ENCODE data around the gene C16orf74.

The C16orf74 gene

DNA sequence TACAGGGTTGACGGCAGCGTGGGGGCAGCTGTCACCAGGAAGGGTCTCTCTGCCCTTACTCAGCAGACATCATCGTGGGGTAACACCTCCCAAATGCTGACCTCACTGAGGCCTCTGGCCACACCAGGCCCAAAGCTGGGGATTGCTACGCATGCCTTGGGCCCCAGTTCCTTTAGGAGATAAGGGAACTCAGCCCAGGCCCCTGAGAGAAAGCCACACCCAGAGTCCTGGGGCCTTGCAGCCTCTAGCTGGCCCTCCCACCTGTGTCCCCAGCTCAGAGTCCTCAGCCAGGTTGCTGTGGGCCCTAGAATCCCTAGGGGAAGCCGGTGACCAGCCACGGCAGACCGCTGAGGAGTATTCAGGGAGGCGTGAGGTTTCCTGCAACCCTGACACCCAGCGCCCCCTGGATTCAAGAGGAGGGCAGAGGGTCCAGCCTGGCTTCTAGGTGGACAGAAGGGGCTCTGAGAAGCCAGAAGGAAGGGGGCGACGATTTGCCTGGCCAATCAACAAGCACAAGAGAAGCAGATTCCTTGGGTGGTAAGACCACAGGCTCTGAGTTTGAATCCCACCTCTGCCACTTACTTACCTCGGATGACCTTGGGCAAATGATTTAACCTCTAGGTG lies 51.8 kb downstream of the C16orf74 start:
- H3K4me1 ChIP-seq (ENCODE audit: insufficient read depth, low read length), result no peaks in the 10 kb centered on the region
- H3K4me3 ChIP-seq (ENCODE audit: low read depth in 1 of 2, low read length in 2 of 2), result no peak overlapping the region
- H3K9me3 ChIP-seq (ENCODE audit: low read length), result no peaks in the 10 kb centered on the region
- no peak overlapping the region for H3K27ac ChIP-seq (ENCODE audit: low read depth, low read length)
- H3K9ac ChIP-seq (ENCODE audit: low read length), result no peak overlapping the region
- peaks cover 0 to 9% of the 10 kb centered on the region in 2 donors for H3K27me3 ChIP-seq (ENCODE audit: control insufficient read depth in 1 of 2, insufficient read depth in 2 of 2, low read length in 2 of 2)
- H3K36me3 ChIP-seq (ENCODE audit: insufficient read depth, low read length), result no peaks in the 10 kb centered on the region

DNA sequence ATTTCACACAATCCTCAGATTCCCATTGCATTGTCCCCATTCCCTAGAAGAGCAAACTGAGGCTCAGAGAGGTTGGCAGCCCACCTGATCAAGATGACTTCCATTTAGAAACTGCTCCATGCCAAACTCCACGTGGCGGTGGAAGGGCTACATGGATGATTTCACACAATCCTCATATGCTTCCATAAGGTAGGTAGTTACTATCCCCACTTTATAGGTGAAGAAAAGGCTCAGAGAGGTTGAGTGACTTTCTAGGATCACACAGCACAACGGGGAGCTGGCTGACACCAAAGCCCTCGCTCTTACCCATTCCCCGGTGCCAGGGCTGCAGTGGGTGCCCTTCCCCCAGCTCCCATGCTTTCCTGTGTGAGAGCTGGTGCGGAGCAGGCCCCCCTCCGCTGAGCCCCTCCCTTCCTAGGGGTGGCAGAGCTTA lies 52.4 kb downstream of the C16orf74 start:
- Histone ChIP-seq H3K9me3 (ENCODE audit: low read length) (no peaks in the 10 kb centered on the region), H3K9ac (ENCODE audit: low read length) (no peak overlapping the region), H3K36me3 (ENCODE audit: insufficient read depth, low read length) (no peaks in the 10 kb centered on the region), H3K27me3 (ENCODE audit: control insufficient read depth in 1 of 2, insufficient read depth in 2 of 2, low read length in 2 of 2) (peaks cover 0 to 9% of the 10 kb centered on the region in 2 donors), H3K27ac (ENCODE audit: low read depth, low read length) (no peak overlapping the region), H3K4me1 (ENCODE audit: insufficient read depth, low read length) (no peaks in the 10 kb centered on the region), H3K4me3 (ENCODE audit: low read depth in 1 of 2, low read length in 2 of 2) (no peak overlapping the region)

DNA sequence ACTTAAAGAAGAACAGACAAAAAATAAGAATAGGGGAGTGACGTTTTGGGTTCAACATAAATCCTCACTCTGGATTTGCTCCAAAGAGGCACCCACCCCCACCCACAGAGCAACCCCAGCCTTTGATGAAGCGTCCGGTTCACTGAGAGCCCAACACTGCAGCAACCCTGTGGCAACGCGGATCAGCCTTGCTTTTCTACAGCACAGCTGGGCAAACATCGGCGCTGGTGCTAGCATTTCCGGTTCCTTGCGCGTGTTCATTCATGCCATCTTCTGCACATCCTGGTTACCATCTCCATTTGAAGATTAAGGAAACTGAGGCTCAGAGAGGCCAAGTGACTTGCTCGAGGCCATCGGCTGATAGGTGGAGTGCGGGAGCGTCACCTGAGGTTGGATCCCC lies 53.5 kb downstream of the C16orf74 start:
- Histone ChIP-seq H3K9me3 (ENCODE audit: low read length) (no peaks in the 10 kb centered on the region), H3K27me3 (ENCODE audit: control insufficient read depth in 1 of 2, insufficient read depth in 2 of 2, low read length in 2 of 2) (peaks cover 0 to 9% of the 10 kb centered on the region in 2 donors), H3K4me1 (ENCODE audit: insufficient read depth, low read length) (no peaks in the 10 kb centered on the region), H3K9ac (ENCODE audit: low read length) (no peak overlapping the region), H3K4me3 (ENCODE audit: low read depth in 1 of 2, low read length in 2 of 2) (no peak overlapping the region), H3K27ac (ENCODE audit: low read depth, low read length) (no peak overlapping the region), H3K36me3 (ENCODE audit: insufficient read depth, low read length) (no peaks in the 10 kb centered on the region)

DNA sequence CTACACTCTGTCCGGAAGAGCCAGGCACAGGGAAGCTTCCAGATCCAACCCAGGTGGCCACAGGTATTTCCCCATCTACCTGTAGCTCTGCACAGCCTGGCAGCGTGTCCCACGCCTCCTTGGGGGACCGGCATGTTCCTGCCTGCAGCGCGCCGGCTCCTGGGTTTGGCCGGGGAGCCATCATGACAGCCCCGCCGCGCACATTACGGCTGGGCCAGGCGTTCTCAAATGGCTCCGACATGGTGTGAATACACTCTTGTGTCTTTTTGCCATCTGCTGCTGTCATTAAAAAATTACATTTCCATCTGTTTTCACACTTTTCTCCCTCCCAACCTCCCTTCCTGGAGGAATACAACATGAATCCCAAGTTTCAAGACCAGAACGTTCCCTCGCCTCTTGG lies 54.1 kb downstream of the C16orf74 start:
- H3K36me3 ChIP-seq (ENCODE audit: insufficient read depth, low read length), result no peaks in the 10 kb centered on the region
- H3K4me3 ChIP-seq (ENCODE audit: low read depth in 1 of 2, low read length in 2 of 2), result no peak overlapping the region
- no peak overlapping the region for H3K27ac ChIP-seq (ENCODE audit: low read depth, low read length)
- H3K9ac ChIP-seq (ENCODE audit: low read length), result no peak overlapping the region
- H3K9me3 ChIP-seq (ENCODE audit: low read length), result no peaks in the 10 kb centered on the region
- peaks cover 0 to 9% of the 10 kb centered on the region in 2 donors for H3K27me3 ChIP-seq (ENCODE audit: control insufficient read depth in 1 of 2, insufficient read depth in 2 of 2, low read length in 2 of 2)
- H3K4me1 ChIP-seq (ENCODE audit: insufficient read depth, low read length), result no peaks in the 10 kb centered on the region

DNA sequence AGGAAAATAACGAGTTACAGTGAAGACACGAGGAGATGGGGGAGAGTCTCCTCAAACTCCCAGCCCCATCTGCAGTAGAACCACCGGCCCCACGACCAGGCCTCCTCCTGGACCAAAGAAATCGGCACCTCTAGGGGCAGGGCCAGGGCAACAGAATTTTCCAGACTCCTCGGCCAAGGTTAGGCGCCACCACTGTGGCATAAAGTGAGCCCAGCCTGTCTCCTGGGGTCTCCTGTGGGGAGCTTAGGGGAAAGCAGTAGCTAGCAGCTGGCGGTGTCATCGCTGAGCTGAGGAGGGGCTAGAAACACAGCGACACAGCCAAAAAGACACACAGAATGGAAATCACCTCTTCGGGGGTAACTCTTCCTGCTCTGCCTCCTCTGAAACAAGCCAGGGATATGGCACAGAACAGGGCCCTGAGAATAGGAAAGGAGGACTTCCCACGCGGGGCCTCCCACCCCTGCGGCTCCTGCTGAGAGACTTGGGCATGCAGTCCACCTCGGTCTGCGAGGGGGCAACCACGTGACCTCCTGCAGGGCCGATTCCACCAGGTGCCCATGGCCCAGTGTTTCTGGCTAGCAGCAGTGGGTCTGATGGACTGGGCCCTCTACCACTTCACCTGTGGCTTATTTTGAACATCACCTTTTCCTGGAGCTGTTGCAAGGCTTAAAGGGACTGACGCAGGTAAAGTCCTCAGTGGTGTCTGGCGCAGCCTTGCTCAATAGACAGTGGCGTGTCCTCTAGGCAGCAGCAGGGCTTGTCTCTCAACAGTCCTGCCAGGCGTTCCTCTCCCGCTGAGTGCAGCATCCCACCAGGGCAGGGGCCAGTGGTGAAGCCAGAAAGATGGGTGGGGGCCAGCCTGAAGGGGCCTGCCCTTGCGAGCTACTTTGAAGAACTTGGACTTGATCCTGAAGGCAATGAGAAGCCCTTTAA lies 55.4 kb downstream of the C16orf74 start:
- no peak overlapping the region for H3K27ac ChIP-seq (ENCODE audit: low read depth, low read length)
- H3K4me3 ChIP-seq (ENCODE audit: low read depth in 1 of 2, low read length in 2 of 2), result no peak overlapping the region
- H3K9ac ChIP-seq (ENCODE audit: low read length), result no peak overlapping the region
- peaks cover 0 to 9% of the 10 kb centered on the region in 2 donors for H3K27me3 ChIP-seq (ENCODE audit: control insufficient read depth in 1 of 2, insufficient read depth in 2 of 2, low read length in 2 of 2)
- H3K4me1 ChIP-seq (ENCODE audit: insufficient read depth, low read length), result no peaks in the 10 kb centered on the region
- no peaks in the 10 kb centered on the region for H3K36me3 ChIP-seq (ENCODE audit: insufficient read depth, low read length)
- H3K9me3 ChIP-seq (ENCODE audit: low read length), result no peaks in the 10 kb centered on the region

DNA sequence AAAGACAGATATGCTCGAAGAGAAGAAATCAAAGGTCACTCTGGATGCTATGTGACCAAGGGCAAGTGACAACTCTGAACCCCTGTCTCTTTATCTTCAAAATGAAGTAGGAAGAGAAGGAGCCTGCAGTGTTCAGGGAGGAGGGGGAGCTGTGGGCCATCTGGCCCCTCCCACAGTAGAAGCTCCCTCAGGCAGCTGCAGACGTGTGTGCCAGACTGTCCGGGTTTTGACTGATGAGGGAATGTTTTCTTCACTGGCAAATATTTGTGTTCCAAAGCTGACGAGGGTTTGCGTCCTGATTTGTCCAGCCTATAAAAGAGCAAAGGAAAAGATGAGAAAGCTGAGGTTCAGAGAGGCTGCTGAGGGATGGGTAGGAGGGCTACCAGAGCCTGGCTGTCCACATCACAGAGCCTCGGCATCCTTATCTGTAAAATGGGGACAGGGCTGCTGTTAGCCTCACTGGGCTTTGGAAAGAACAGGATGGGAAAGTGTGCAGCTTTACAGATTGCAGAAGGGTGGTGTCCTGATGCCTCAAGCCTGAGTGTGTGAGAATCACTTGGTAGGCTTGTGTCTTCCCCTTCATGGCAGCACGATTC lies 60.3 kb downstream of the C16orf74 start:
- Histone ChIP-seq H3K9me3 (ENCODE audit: low read length) (no peaks in the 10 kb centered on the region), H3K9ac (ENCODE audit: low read length) (no peak overlapping the region), H3K27ac (ENCODE audit: low read depth, low read length) (no peak overlapping the region), H3K4me1 (ENCODE audit: insufficient read depth, low read length) (peaks cover 11% of the 10 kb centered on the region), H3K36me3 (ENCODE audit: insufficient read depth, low read length) (no peaks in the 10 kb centered on the region), H3K4me3 (ENCODE audit: low read depth in 1 of 2, low read length in 2 of 2) (no peak overlapping the region), H3K27me3 (ENCODE audit: control insufficient read depth in 1 of 2, insufficient read depth in 2 of 2, low read length in 2 of 2) (peaks cover 0 to 9% of the 10 kb centered on the region in 2 donors)

DNA sequence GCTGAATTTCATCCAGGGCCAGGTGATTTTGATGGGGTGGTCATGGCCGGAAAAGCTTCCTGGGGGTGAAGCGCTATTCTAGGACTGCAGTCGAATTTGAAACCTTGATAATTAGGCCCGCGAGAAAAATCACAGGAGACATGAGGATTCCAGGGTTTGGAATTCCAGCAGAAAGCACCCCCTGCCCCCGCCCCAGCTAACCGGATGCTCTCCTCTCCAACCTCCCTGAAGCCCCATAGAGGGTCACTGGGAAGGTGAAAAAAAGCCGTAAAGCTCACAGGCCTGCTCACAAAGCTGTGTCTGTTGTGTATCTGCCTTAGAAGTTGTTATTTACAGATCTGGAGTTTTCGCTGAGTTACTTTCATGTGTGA lies 61.0 kb downstream of the C16orf74 start:
- no peaks in the 10 kb centered on the region for H3K9me3 ChIP-seq (ENCODE audit: low read length)
- H3K27ac ChIP-seq (ENCODE audit: low read depth, low read length), result no peak overlapping the region
- H3K4me1 ChIP-seq (ENCODE audit: insufficient read depth, low read length), result peaks cover 11% of the 10 kb centered on the region
- no peak overlapping the region for H3K4me3 ChIP-seq (ENCODE audit: low read depth in 1 of 2, low read length in 2 of 2)
- no peak overlapping the region for H3K9ac ChIP-seq (ENCODE audit: low read length)
- H3K36me3 ChIP-seq (ENCODE audit: insufficient read depth, low read length), result no peaks in the 10 kb centered on the region
- peaks cover 0 to 8% of the 10 kb centered on the region in 2 donors for H3K27me3 ChIP-seq (ENCODE audit: control insufficient read depth in 1 of 2, insufficient read depth in 2 of 2, low read length in 2 of 2)

DNA sequence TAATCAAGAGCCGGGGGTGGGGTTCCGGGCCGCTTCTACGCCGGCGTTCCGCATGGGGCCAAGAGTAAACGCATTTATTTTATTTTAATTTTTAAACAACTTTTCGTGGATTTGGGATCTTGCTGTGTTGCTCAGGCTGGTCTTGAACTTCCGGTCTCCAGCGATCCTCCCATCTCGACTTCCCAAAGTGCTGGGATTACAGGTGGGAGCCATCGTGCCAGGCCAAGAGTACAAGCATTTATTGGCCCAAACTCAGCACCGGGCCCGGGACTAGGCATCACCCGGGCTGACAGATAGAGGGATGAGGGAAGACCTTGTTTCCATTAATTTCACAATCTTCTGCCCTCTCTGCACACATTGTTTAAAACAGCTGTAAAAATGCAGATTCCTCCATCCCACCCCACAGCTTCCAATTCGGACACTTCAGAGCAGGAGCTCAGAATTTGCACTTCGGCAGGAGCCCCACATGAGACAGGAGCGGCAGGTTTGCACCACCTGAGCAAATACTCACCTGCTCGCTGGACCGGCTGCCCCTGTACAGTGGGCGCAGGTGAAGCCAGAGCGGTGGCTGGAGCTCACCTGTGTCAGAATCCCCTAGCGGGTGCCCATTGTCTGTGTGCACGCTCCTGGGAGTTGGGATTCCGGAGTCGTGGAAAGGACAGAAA lies 61.5 kb downstream of the C16orf74 start:
- Histone ChIP-seq H3K4me3 (ENCODE audit: low read depth in 1 of 2, low read length in 2 of 2) (peak overlapping the region in 1 of 2 donors; percentile 18), H3K27ac (ENCODE audit: low read depth, low read length) (no peak overlapping the region), H3K36me3 (ENCODE audit: insufficient read depth, low read length) (no peaks in the 10 kb centered on the region), H3K9me3 (ENCODE audit: low read length) (no peaks in the 10 kb centered on the region), H3K4me1 (ENCODE audit: insufficient read depth, low read length) (peaks cover 11% of the 10 kb centered on the region), H3K9ac (ENCODE audit: low read length) (no peak overlapping the region), H3K27me3 (ENCODE audit: control insufficient read depth in 1 of 2, insufficient read depth in 2 of 2, low read length in 2 of 2) (peaks cover 0 to 8% of the 10 kb centered on the region in 2 donors)

DNA sequence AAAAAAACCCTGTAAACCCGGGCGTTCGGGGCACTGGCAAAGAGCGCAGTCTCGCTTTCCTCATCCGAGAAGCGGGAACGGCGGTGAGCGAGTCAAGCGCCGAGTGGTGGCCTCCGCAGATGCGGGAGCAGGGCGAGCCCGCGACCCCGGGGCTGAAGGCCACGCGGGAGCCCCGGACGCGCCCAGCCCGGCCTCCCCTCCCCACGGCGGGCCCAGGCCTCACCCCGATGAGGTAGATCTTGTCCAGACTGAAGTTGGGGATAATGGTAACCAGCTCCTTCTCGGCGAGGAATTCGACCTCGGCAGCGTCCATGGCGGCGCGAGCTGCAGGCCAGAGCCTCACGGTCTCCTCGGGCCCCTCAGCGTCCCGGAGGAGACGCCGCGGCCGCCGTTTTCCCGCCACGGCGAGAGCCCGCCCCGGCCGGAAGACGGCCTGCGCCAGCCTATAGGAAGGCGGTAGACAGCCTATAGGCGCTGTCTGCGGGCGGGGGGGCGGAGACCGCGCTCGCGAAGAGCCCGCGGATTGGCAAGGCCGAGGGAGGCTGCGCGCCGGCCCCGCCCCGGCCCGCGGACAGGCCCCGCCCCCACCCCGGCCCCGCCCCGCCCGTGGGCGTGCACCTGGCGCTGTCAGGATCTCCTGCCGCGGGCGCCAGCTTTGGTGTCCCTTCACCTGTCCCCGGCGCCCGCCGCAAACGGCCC lies 62.2 kb downstream of the C16orf74 start, which contains the start of gene GINS2:
TSS of gene GINS2 (minus strand) at position 369 of the 699 bp plus-strand sequence. CDS start at position 313, 56 bp downstream.
- H3K4me3 ChIP-seq (ENCODE audit: low read depth in 1 of 2, low read length in 2 of 2), result peak within 1 kb of the TSS; percentile 57 to 63
- H3K27me3 ChIP-seq (ENCODE audit: control insufficient read depth in 1 of 2, insufficient read depth in 2 of 2, low read length in 2 of 2), result peaks cover 0 to 8% of the 10 kb centered on the region in 2 donors
- no peak within 1 kb of the TSS for H3K27ac ChIP-seq (ENCODE audit: low read depth, low read length)
- no peak within 1 kb of the TSS for H3K9ac ChIP-seq (ENCODE audit: low read length)
- H3K9me3 ChIP-seq (ENCODE audit: low read length), result no peaks in the 10 kb centered on the region
- H3K36me3 ChIP-seq (ENCODE audit: insufficient read depth, low read length), result no peaks in the 10 kb centered on the region
- peaks cover 11% of the 10 kb centered on the region for H3K4me1 ChIP-seq (ENCODE audit: insufficient read depth, low read length)

DNA sequence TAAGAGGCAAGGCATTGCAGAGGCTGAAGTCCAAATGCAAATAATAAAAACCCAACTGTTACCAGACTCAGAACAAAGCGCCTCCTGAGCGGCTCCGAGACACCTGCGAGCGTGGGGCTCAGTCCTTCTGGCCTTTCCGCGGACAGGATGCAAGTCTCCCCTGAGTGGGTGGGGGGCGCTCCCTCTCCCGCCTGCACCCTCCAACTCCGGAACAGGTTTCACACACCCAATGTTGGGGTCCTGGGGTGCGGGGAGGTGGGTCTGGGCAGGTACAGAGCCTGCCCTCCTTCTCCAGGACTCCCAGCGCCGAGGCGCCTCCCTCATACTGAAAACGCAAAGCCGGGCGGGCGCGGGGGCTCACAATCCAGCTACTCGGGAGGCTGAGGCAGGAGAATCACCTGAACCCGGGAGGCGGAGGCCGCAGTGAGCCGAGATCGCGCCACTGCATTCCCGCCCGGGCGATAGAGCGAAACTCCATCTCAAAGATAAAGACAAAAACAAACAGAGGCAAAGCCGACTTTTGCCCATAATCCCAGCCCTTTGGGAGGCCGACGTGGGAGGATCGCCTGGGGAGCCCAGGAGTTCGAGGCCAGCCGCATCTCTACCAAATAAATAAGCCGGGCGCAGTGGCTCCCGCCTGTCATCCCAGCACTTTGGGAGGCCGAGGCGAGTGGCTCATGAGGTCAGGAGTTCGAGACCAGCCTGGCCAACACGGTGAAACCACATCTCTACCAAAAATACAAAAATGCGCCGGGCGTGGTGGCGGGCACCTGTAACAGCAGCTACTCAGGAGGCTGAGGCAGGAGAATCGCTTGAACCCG lies 63.0 kb downstream of the C16orf74 start:
- H3K27ac ChIP-seq (ENCODE audit: low read depth, low read length), result no peak overlapping the region
- H3K9me3 ChIP-seq (ENCODE audit: low read length), result no peaks in the 10 kb centered on the region
- H3K4me3 ChIP-seq (ENCODE audit: low read depth in 1 of 2, low read length in 2 of 2), result peak overlapping the region; percentile 57 to 63
- no peak overlapping the region for H3K9ac ChIP-seq (ENCODE audit: low read length)
- peaks cover 11% of the 10 kb centered on the region for H3K4me1 ChIP-seq (ENCODE audit: insufficient read depth, low read length)
- peaks cover 0 to 8% of the 10 kb centered on the region in 2 donors for H3K27me3 ChIP-seq (ENCODE audit: control insufficient read depth in 1 of 2, insufficient read depth in 2 of 2, low read length in 2 of 2)
- H3K36me3 ChIP-seq (ENCODE audit: insufficient read depth, low read length), result no peaks in the 10 kb centered on the region
